GM18517 (cell line): Measurements from ENCODE around the gene GP2.

ENCODE experiments used
- ATAC-seq: cut with Tn5 transposase; IDR thresholded peaks from one replicate; pipeline ENCODE4 v1.9.1; 2021; ENCODE audit warnings: mild to moderate bottlenecking, moderate library complexity; ENCODE audit not compliant: unreplicated experiment

The GP2 gene

DNA sequence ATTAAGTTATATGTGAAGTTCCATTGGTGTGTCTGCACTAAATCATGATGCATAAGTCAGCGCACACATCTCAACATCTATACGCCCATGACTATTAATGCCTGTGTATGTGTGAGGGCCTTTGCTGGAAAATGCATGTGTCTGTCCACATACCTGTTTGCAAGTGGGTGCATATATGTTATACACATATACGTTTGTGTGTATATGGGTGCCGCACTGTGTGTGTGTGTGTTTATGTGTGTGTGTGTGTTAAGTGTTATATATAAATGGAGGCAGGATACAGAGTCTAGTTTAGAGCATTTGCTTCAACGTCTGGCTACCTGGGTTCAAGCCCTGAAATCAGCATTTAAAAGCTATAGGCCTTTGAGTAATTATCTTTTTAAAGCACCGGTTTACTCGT, 19.5 kb downstream of the GP2 start:
- no peak for ATAC-seq

DNA sequence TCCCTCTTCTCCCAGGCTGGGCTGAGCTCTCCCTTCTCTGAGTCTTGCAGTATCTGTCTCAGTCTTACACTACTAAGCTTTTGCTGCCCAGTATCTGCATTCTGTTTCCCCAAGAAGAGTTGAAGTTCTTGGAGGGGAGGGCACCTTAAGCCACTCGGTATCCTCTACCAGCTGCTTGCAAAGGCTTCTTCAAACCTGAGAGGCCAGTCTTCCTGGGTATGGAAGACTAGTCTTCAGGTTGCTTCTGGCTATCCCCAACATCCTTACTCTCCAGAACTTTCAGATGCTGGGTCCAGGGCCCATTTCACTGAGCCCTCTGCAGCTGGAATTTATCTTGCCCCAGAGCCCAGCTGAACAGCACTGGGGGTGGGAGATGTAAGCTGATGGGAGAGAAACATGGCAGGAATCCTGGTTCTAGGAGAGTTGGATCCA, 20.1 kb downstream of the GP2 start:
- no peak for ATAC-seq

- ATAC-seq, result no peak
Measured at GRCh38 chr16:20306401-20306800, 20.9 kb downstream of the GP2 start.

DNA sequence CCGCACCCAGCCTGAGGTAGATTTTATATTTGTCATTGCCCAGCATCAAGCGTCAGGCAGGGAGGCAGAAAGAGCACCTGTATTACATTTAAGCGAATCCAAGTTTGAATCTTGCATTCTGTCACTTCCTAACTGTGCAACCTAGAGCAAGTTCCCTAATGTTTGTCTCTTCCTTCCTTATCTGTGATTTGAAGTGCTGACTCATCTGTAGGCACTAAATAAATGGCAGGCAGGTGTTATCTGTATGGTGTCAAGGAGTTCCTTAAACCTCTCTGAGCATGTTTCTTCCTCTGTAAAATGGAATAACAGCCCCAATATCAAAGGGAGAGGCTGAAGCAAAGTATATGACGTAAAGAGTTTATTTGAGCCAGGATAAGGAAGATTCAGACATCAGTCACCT, 24.3 kb downstream of the GP2 start:
- no peak for ATAC-seq

DNA sequence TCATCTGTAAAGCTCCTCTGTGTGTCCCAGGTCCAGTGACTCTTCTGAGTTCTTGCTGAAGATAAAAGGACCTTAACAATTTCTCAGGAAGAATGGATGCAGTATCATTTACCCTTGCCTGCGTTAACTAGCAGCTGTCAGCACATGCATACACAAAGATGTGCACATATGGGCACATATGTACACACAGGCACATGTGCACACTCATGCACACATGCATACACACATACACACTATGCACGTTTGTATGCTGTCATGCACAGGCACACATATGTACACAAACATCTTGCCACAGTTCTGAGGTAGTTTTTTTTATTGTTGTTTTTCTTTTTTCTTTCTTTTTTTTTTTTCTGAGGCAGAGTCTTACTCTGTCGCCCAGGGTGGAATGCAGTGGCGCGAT, 24.9 kb downstream of the GP2 start:
- ATAC-seq, result no peak

DNA sequence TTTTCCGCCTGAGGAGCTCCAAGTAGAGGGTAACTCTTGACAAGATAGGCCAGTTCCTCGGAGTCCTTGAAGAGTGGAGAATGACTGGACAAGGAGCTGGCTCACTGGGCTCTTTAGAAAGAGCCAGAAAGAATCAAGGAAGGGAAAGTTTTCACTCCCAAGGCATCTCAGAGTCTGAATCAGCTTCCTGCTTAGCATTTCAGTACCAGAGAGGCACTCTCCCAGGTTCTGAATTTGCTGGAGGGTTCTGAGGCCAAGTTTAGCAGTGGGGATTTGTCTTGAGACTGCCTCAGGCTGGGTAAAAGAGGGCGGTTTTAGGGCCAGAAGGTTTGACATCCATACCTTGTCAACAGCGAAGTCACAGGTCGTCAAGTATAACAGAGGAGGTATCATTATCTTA, 25.5 kb downstream of the GP2 start:
- no peak for ATAC-seq

- peak; percentile 57 for ATAC-seq
Measured at GRCh38 chr16:20300312-20301097, 26.8 kb downstream of the GP2 start.

GRCh38 chr16:20298452-20298851, 28.9 kb downstream of the GP2 start:
- no peak for ATAC-seq

DNA sequence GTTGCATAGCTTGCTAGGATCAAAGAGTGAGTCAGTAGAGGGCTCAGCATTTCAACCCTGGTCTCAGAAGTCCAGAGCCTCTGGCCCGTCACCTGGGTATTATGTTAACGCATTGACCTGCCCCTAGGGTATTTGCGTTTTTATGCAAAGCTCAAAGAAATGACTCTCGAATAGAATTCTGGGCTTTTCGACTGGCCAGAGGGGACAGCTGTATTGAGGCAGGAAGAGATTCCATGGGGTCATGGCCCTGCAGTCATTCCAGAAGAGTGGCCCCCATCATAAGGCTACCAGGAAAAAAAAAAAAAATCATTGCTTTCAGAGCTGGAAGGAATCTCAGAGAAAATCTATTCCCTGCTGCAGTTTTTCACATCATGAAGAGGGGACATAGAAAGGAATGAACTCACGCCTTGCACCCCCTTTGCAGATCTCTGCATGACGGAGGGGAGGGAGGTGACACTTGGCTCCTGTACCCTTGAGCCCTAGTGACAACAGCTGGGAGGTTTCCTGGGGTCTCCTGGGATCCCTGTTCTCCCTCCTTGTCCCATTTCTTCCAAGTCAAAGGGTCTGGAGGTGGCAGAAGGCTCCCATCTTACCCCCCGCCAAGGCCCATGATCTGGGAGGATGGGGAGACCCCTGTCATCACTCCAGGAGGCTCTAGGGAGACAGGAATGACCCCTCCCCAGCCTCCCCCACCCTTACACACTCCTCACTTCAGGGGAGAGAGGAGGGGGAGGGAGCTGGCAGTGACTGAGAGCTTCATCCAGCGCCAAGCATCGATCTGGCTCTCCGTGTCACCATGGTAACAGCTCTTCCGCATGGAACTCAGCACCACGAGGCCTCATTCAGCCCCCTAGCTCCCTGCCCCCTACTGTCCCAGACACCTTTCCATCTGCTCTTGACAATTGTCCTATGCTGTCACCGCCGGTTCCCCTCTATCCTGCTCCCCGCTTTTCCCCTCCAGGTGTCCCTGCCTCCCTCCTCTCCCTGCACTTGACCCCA, 35.8 kb downstream of the GP2 start:
- no peak for ATAC-seq

- ATAC-seq, result no peak
Measured at GRCh38 chr16:20289571-20289970, 37.7 kb downstream of the GP2 start.

GRCh38 chr16:20285993-20286499, 41.3 kb downstream of the GP2 start:
- ATAC-seq, result no peak

DNA sequence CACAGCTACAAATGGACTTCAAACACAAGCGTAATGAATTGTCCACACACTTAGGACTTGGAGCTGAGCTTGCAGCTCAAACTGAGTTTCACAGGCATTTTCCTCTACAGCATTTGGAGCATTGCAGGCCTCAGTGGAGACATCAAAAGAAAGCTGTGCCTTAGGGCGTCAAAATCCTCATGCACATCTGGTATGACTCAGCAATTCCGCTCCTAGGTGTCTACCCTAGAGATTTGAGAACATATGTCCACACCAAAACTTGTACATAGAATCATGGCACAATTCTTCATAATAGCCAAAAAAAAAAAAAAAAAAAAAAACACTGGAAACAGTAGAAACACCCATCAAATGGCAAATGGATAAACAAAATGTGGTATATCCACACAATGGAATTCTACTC, 47.1 kb downstream of the GP2 start:
- no peak for ATAC-seq

GRCh38 chr16:20271893-20272292, 55.4 kb downstream of the GP2 start:
- ATAC-seq, result no peak

- no peak for ATAC-seq
Measured at GRCh38 chr16:20268409-20268808, 58.9 kb downstream of the GP2 start.

DNA sequence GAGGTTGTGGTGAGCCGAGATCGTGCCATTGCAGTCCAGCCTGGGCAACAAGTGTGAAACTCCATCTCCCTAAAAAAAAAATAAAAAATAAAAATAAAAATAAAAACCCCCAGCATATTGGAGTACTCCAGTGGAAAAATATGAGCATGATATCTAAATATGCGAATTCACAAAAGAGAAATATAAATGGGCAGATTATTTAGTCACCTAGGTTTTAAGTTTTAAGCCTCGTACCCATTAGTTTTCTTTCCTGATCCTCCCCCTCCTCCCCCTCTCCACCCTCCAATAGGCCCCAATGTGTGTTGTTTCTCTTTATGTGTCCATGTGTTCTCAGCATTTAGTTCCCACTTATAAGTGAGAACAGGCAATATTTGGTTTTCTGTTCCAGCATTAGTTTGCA, 62.3 kb downstream of the GP2 start:
- ATAC-seq, result no peak

GRCh38 chr16:20263138-20263855, 64.0 kb downstream of the GP2 start:
- no peak for ATAC-seq

GRCh38 chr16:20262248-20262647, 65.1 kb downstream of the GP2 start:
- ATAC-seq, result no peak

- no peak for ATAC-seq
Measured at GRCh38 chr16:20260215-20261009, 66.9 kb downstream of the GP2 start.
